ENCODE results near the gene MAP3K21.

MAP3K21 gene

DNA sequence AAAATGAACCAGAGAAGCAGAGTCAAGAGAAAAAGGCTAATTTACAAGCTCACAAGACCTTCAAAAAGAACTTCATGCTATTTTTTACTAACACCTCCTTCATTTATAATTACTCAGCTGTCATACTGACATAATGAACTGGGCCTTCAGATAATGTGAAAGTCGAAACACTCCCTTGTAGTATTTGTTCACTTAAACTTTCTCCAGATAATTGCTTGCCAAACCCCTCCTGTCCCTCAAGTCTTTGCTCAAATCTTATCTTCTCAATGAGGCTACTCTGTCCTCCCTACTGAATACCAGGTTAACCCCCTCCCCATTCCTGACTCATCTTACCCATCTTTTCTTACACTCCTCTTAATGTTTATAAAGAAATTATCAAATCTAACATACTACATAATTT lies 11.1 kb upstream of the MAP3K21 start:
- Histone ChIP-seq H3K79me2 (ENCODE audit: control insufficient read depth, insufficient read depth, low read length, poor library complexity) (no peaks in the 10 kb centered on the region), H2AFZ (ENCODE audit: insufficient read depth, low read length, poor library complexity) (no peak overlapping the region), H3K4me1 (ENCODE audit: control insufficient read depth in 1 of 2, insufficient read depth in 2 of 2, low read length in 2 of 2) (no peaks in the 10 kb centered on the region), H3K36me3 (ENCODE audit: control insufficient read depth in 1 of 2, insufficient read depth in 2 of 2, low read length in 2 of 2) (no peaks in the 10 kb centered on the region), H4K8ac (ENCODE audit: low read depth, low read length) (no peak overlapping the region), H2BK120ac (ENCODE audit: insufficient read depth, low read length, poor library complexity) (no peak overlapping the region), H3K23ac (ENCODE audit: low read length) (no peak overlapping the region), H4K91ac (ENCODE audit: low read depth, low read length) (no peak overlapping the region), H3K9me3 (ENCODE audit: insufficient read depth, low read depth, low read length) (no peaks in the 10 kb centered on the region), H3K18ac (ENCODE audit: low read length) (no peak overlapping the region), H3K4ac (ENCODE audit: low read depth, low read length) (no peak overlapping the region), H3K27ac (ENCODE audit: low read depth, low read length) (no peak overlapping the region), H2BK12ac (ENCODE audit: low read length) (no peak overlapping the region), H3K4me3 (ENCODE audit: low read depth, low read length) (no peak overlapping the region), H3K14ac (ENCODE audit: low read length) (no peak overlapping the region), H3K4me2 (ENCODE audit: low read length) (no peak overlapping the region), H3K27me3 (ENCODE audit: insufficient read depth, low read length) (no peaks in the 10 kb centered on the region), H4K12ac (ENCODE audit: low read depth, low read length) (no peak overlapping the region), H3K79me1 (ENCODE audit: low read length) (no peaks in the 10 kb centered on the region), H2AK5ac (ENCODE audit: low read length) (no peak overlapping the region), H3K9ac (ENCODE audit: low read length) (no peak overlapping the region), H2BK5ac (ENCODE audit: low read depth, low read length, poor library complexity) (no peak overlapping the region)
- DNase-seq = no peak
- WGBS (ENCODE audit: extremely low coverage, insufficient coverage, insufficient read length) = no CpG with 5 or more reads among the region's 1 CpG

GRCh38 chr1:233319272-233319671 lies 8.3 kb upstream of the MAP3K21 start:
- no CpG with 5 or more reads among the region's 6 CpGs for WGBS (ENCODE audit: extremely low coverage, insufficient coverage, insufficient read length)
- H3K14ac ChIP-seq (ENCODE audit: low read length) = no peak overlapping the region
- no peak overlapping the region for H3K4ac ChIP-seq (ENCODE audit: low read depth, low read length)
- H3K23ac ChIP-seq (ENCODE audit: low read length) = no peak overlapping the region
- H3K4me3 ChIP-seq (ENCODE audit: low read depth, low read length) = no peak overlapping the region
- H3K9ac ChIP-seq (ENCODE audit: low read length) = no peak overlapping the region
- H3K27ac ChIP-seq (ENCODE audit: low read depth, low read length) = no peak overlapping the region
- H3K4me2 ChIP-seq (ENCODE audit: low read length) = no peak overlapping the region
- H2AK5ac ChIP-seq (ENCODE audit: low read length) = no peak overlapping the region
- H3K79me1 ChIP-seq (ENCODE audit: low read length) = no peaks in the 10 kb centered on the region
- H3K79me2 ChIP-seq (ENCODE audit: control insufficient read depth, insufficient read depth, low read length, poor library complexity) = no peaks in the 10 kb centered on the region
- no peak overlapping the region for H2BK120ac ChIP-seq (ENCODE audit: insufficient read depth, low read length, poor library complexity)
- H3K36me3 ChIP-seq (ENCODE audit: control insufficient read depth in 1 of 2, insufficient read depth in 2 of 2, low read length in 2 of 2) = no peaks in the 10 kb centered on the region
- H4K12ac ChIP-seq (ENCODE audit: low read depth, low read length) = no peak overlapping the region
- no peak overlapping the region for H2BK5ac ChIP-seq (ENCODE audit: low read depth, low read length, poor library complexity)
- no peaks in the 10 kb centered on the region for H3K9me3 ChIP-seq (ENCODE audit: insufficient read depth, low read depth, low read length)
- no peaks in the 10 kb centered on the region for H3K27me3 ChIP-seq (ENCODE audit: insufficient read depth, low read length)
- no peak overlapping the region for H4K8ac ChIP-seq (ENCODE audit: low read depth, low read length)
- H3K18ac ChIP-seq (ENCODE audit: low read length) = no peak overlapping the region
- no peak for DNase-seq
- no peak overlapping the region for H2AFZ ChIP-seq (ENCODE audit: insufficient read depth, low read length, poor library complexity)
- H3K4me1 ChIP-seq (ENCODE audit: control insufficient read depth in 1 of 2, insufficient read depth in 2 of 2, low read length in 2 of 2) = no peaks in the 10 kb centered on the region
- no peak overlapping the region for H2BK12ac ChIP-seq (ENCODE audit: low read length)
- H4K91ac ChIP-seq (ENCODE audit: low read depth, low read length) = no peak overlapping the region

GRCh38 chr1:233320023-233320422 lies 7.5 kb upstream of the MAP3K21 start:
- Histone ChIP-seq H3K4me2 (ENCODE audit: low read length) (no peak overlapping the region), H3K23ac (ENCODE audit: low read length) (no peak overlapping the region), H3K18ac (ENCODE audit: low read length) (no peak overlapping the region), H4K8ac (ENCODE audit: low read depth, low read length) (no peak overlapping the region), H3K27ac (ENCODE audit: low read depth, low read length) (no peak overlapping the region), H4K12ac (ENCODE audit: low read depth, low read length) (no peak overlapping the region), H2AK5ac (ENCODE audit: low read length) (no peak overlapping the region), H3K79me2 (ENCODE audit: control insufficient read depth, insufficient read depth, low read length, poor library complexity) (no peaks in the 10 kb centered on the region), H2BK12ac (ENCODE audit: low read length) (no peak overlapping the region), H2AFZ (ENCODE audit: insufficient read depth, low read length, poor library complexity) (no peak overlapping the region), H3K4ac (ENCODE audit: low read depth, low read length) (no peak overlapping the region), H3K9me3 (ENCODE audit: insufficient read depth, low read depth, low read length) (no peaks in the 10 kb centered on the region), H3K4me3 (ENCODE audit: low read depth, low read length) (no peak overlapping the region), H3K4me1 (ENCODE audit: control insufficient read depth in 1 of 2, insufficient read depth in 2 of 2, low read length in 2 of 2) (no peaks in the 10 kb centered on the region), H3K9ac (ENCODE audit: low read length) (no peak overlapping the region), H2BK5ac (ENCODE audit: low read depth, low read length, poor library complexity) (no peak overlapping the region), H3K79me1 (ENCODE audit: low read length) (no peaks in the 10 kb centered on the region), H2BK120ac (ENCODE audit: insufficient read depth, low read length, poor library complexity) (no peak overlapping the region), H3K27me3 (ENCODE audit: insufficient read depth, low read length) (no peaks in the 10 kb centered on the region), H3K14ac (ENCODE audit: low read length) (no peak overlapping the region), H3K36me3 (ENCODE audit: control insufficient read depth in 1 of 2, insufficient read depth in 2 of 2, low read length in 2 of 2) (no peaks in the 10 kb centered on the region), H4K91ac (ENCODE audit: low read depth, low read length) (no peak overlapping the region)
- no peak for DNase-seq
- no CpG with 5 or more reads among the region's 2 CpGs for WGBS (ENCODE audit: extremely low coverage, insufficient coverage, insufficient read length)

DNA sequence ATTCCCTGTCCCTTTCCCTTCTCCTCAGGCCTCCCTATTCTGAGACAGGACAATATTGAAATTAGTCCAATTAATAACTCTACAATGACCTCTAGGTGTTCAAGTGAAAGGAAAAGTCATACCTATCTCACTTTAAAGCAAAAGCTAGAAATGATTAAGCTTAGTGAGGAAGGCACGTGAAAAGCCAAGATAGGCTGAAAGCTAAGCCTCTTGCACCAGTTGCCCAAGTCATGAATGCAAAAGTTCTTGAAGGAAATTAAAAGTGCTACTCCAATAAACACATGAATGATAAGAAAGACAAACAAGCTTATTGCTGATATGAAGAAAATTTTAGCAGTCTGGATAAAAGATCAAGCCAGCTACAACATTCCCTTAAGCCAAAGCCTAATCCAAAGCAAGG lies 3.8 kb upstream of the MAP3K21 start:
- no peak overlapping the region for H2BK120ac ChIP-seq (ENCODE audit: insufficient read depth, low read length, poor library complexity)
- H4K12ac ChIP-seq (ENCODE audit: low read depth, low read length) = no peak overlapping the region

More for the DNA sequence above, 3.8 kb upstream of the MAP3K21 start:
- Histone ChIP-seq H3K14ac (ENCODE audit: low read length) (no peak overlapping the region), H3K79me2 (ENCODE audit: control insufficient read depth, insufficient read depth, low read length, poor library complexity) (no peaks in the 10 kb centered on the region), H3K27me3 (ENCODE audit: insufficient read depth, low read length) (peaks cover 6% of the 10 kb centered on the region), H3K4ac (ENCODE audit: low read depth, low read length) (no peak overlapping the region), H3K79me1 (ENCODE audit: low read length) (no peaks in the 10 kb centered on the region), H4K8ac (ENCODE audit: low read depth, low read length) (no peak overlapping the region), H3K23ac (ENCODE audit: low read length) (no peak overlapping the region), H3K9me3 (ENCODE audit: insufficient read depth, low read depth, low read length) (peaks cover 8% of the 10 kb centered on the region), H2AK5ac (ENCODE audit: low read length) (no peak overlapping the region), H3K9ac (ENCODE audit: low read length) (no peak overlapping the region), H3K4me2 (ENCODE audit: low read length) (no peak overlapping the region), H3K27ac (ENCODE audit: low read depth, low read length) (no peak overlapping the region), H4K91ac (ENCODE audit: low read depth, low read length) (no peak overlapping the region), H3K4me1 (ENCODE audit: control insufficient read depth in 1 of 2, insufficient read depth in 2 of 2, low read length in 2 of 2) (peaks cover 2 to 9% of the 10 kb centered on the region in 2 experiments), H2BK5ac (ENCODE audit: low read depth, low read length, poor library complexity) (no peak overlapping the region), H2AFZ (ENCODE audit: insufficient read depth, low read length, poor library complexity) (no peak overlapping the region), H2BK12ac (ENCODE audit: low read length) (no peak overlapping the region), H3K18ac (ENCODE audit: low read length) (no peak overlapping the region), H3K4me3 (ENCODE audit: low read depth, low read length) (no peak overlapping the region), H3K36me3 (ENCODE audit: control insufficient read depth in 1 of 2, insufficient read depth in 2 of 2, low read length in 2 of 2) (no peaks in the 10 kb centered on the region)
- WGBS (ENCODE audit: extremely low coverage, insufficient coverage, insufficient read length) = no CpG with 5 or more reads among the region's 1 CpG
- DNase-seq = no peak
